ENCODE data around the gene SLMAP. TPM values are rescaled to one million over a fixed set of nuclear protein-coding genes. Genes with fewer than 3 reads are reported as not detected.

SLMAP gene
- total RNA-seq, 1 donor from 2014 or later, result 108 TPM

DNA sequence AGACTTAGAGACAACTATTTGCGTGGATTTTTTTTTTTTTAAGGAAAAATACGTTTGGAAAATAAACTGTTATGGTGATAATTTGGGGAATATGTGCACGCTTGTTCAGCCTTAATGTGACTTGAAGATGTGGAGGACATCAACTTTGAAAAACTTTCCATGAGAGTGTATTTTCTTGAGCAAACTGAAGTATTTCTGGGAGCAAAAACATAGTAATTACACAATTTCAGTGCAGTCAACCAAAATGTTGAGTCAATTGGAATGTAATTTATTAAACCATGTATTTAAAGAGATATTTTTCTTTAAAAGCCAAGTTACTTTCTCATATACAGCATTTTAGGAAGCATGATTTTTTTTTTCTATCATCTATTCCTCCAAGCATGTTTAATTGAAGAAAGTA lies 171.8 kb downstream of the SLMAP start:
- Mint-ChIP-seq H3K4me1 (no peaks in the 10 kb centered on the region), H3K27ac (no peak overlapping the region), H3K4me3 (no peak overlapping the region), H3K36me3 (peaks cover 20% of the 10 kb centered on the region), H3K27me3 (ENCODE audit: low read depth) (no peaks in the 10 kb centered on the region), H3K9me3 (no peaks in the 10 kb centered on the region)
- TF ChIP-seq, protein P1, sequence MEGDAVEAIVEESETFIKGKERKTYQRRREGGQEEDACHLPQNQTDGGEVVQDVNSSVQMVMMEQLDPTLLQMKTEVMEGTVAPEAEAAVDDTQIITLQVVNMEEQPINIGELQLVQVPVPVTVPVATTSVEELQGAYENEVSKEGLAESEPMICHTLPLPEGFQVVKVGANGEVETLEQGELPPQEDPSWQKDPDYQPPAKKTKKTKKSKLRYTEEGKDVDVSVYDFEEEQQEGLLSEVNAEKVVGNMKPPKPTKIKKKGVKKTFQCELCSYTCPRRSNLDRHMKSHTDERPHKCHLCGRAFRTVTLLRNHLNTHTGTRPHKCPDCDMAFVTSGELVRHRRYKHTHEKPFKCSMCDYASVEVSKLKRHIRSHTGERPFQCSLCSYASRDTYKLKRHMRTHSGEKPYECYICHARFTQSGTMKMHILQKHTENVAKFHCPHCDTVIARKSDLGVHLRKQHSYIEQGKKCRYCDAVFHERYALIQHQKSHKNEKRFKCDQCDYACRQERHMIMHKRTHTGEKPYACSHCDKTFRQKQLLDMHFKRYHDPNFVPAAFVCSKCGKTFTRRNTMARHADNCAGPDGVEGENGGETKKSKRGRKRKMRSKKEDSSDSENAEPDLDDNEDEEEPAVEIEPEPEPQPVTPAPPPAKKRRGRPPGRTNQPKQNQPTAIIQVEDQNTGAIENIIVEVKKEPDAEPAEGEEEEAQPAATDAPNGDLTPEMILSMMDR (IDR thresholded peaks at IDR 0.05; ENCODE audit: unreplicated experiment), result no peak
- DNase-seq (ENCODE audit: low spot score in 2 of 2, unreplicated experiment in 2 of 2), result no peak

DNA sequence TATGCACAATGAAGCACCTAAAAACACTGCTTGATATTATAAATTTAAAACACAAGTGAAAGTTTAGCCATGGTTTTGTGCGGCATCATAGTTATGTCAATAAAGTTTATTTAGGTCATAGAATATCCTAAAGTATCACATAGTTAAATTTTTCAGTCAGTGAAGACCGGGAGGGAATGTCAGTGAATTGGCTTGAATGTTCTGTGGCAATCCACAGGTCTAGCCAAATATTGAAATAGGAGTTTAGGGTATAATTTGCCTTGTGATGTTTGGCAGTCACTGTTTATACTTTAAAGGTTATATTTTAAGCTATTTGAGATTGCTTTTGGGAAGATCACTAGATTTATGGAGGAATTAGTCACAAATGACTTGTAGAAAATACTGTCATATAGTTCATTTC lies 172.4 kb downstream of the SLMAP start:
- TF ChIP-seq, protein P1 (IDR thresholded peaks at IDR 0.05; ENCODE audit: unreplicated experiment), result no peak
- Mint-ChIP-seq H3K36me3 (peaks cover 19% of the 10 kb centered on the region), H3K9me3 (no peaks in the 10 kb centered on the region), H3K4me3 (no peak overlapping the region), H3K4me1 (peaks cover 4% of the 10 kb centered on the region), H3K27ac (no peak overlapping the region), H3K27me3 (ENCODE audit: low read depth) (no peaks in the 10 kb centered on the region)
- DNase-seq (ENCODE audit: low spot score in 2 of 2, unreplicated experiment in 2 of 2), result no peak

DNA sequence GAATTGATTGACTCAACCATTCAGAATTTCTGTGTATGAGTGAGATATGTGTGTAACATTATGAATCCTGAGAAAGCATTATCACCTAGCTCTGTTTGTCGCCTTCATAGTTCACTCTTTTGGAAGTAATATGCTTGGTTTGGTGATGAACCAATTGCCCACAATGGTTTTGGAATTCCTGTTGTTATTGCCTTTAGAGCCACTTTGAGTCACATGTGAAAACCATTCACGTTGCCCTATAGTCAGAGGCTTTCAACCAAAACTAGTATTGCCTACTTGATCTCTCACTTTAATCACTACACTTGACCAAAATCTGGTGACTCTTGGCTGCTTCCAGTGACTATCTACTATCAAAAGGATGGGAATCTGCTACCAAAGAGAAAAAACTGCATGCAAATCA lies 173.9 kb downstream of the SLMAP start:
- DNase-seq (ENCODE audit: low spot score in 2 of 2, unreplicated experiment in 2 of 2), result no peak
- Mint-ChIP-seq H3K27ac (no peak overlapping the region), H3K27me3 (ENCODE audit: low read depth) (no peaks in the 10 kb centered on the region), H3K4me3 (no peak overlapping the region), H3K36me3 (peaks cover 17% of the 10 kb centered on the region), H3K9me3 (no peaks in the 10 kb centered on the region), H3K4me1 (peaks cover 10% of the 10 kb centered on the region)
- TF ChIP-seq, protein P1 (IDR thresholded peaks at IDR 0.05; ENCODE audit: unreplicated experiment), result no peak

DNA sequence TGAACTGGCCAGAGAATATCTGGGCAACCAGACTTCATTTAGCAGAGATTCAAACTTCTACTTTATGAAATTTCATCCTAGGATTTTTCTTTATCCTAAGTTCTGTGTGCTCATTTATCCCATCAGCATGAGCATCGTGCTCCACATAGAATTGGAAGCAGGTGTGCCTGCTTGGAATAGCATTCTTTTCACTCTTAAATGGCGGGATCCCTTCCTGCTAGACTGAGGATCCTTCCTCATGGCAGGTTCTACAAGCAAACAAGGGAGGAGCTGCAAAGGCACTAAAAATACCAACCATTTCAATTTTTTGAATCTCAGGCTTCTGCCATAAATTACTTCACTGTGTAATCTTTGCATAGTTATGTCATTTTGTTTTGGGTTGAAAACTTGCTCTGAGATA lies 177.5 kb downstream of the SLMAP start:
- Mint-ChIP-seq H3K27ac (peak overlapping the region; percentile 75), H3K36me3 (peaks cover 8% of the 10 kb centered on the region), H3K27me3 (ENCODE audit: low read depth) (no peaks in the 10 kb centered on the region), H3K9me3 (no peaks in the 10 kb centered on the region), H3K4me3 (no peak overlapping the region), H3K4me1 (peaks cover 10% of the 10 kb centered on the region)
- TF ChIP-seq, protein P1 (IDR thresholded peaks at IDR 0.05; ENCODE audit: unreplicated experiment), result no peak
- no peak for DNase-seq (ENCODE audit: low spot score in 2 of 2, unreplicated experiment in 2 of 2)

DNA sequence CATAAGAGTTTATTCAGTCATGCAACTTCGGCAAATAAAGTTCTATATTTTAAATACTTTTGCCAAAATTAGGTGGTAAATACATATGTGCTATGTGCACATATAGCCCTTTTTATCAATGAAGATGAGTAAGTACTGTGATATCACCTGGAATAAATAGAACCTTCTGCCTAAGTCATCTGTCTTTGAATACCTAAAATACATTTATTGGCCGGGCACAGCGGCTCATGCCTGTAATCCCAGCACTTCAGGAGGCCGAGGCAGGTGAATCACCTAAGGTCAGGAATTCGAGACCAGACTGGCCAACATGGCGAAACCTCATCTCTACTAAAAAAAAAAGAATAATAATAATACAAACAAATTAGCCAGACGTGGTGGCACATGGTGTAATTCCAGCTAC lies 178.3 kb downstream of the SLMAP start:
- Mint-ChIP-seq H3K27ac (no peak overlapping the region), H3K4me1 (peaks cover 10% of the 10 kb centered on the region), H3K4me3 (no peak overlapping the region), H3K27me3 (ENCODE audit: low read depth) (no peaks in the 10 kb centered on the region), H3K9me3 (no peaks in the 10 kb centered on the region), H3K36me3 (peaks cover 8% of the 10 kb centered on the region)
- DNase-seq (ENCODE audit: low spot score in 2 of 2, unreplicated experiment in 2 of 2), result no peak
- TF ChIP-seq, protein P1 (IDR thresholded peaks at IDR 0.05; ENCODE audit: unreplicated experiment), result no peak

DNA sequence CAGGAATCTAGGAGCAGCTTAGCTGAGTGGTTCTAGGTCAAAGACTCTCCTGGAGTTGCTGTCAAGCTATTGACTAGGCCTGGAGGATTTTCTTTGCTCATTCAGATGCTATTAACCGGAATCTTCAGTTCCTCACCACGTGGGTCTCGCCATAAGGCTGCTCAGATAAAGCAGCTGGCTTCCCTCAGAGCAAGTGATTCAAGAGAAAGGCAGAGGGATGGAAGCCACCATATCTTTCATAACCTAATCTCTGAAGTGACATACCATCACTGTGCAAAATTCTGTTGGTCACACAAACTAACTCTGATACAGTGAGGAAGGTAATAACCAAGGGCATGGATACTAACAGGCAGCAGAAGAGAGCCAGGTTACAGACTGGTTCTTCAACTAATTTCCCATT lies 179.4 kb downstream of the SLMAP start:
- H3K4me3 Mint-ChIP-seq, result no peak overlapping the region
- H3K36me3 Mint-ChIP-seq, result peaks cover 9% of the 10 kb centered on the region
- TF ChIP-seq, protein P1 (IDR thresholded peaks at IDR 0.05; ENCODE audit: unreplicated experiment), result no peak
- no peak for DNase-seq (ENCODE audit: low spot score in 2 of 2, unreplicated experiment in 2 of 2)
- no peaks in the 10 kb centered on the region for H3K9me3 Mint-ChIP-seq
- H3K27ac Mint-ChIP-seq, result peak overlapping the region; percentile 45
- peaks cover 10% of the 10 kb centered on the region for H3K4me1 Mint-ChIP-seq
- H3K27me3 Mint-ChIP-seq (ENCODE audit: low read depth), result no peaks in the 10 kb centered on the region

All from mesothelial cell of epicardium (in vitro differentiated cells).